ENCODE measurements around the gene ARL14EP.

- TF ChIP-seq CTCF (conservative IDR thresholded peaks at IDR 0.05 in 1 of 2, IDR thresholded peaks at IDR 0.05 in 1 of 2; ENCODE audit: low read depth in 1 of 2, low read length in 2 of 2) (no peak), EZH2 (IDR thresholded peaks at IDR 0.05; ENCODE audit: low read length, missing control alignments) (no peak)
Measured at GRCh38 chr11:30368394-30368793, 45.5 kb downstream of the ARL14EP start.
